Neural cell (in vitro differentiated cells): Measurements from ENCODE around the gene ZNRF1. TPM values are rescaled to one million over a fixed set of nuclear protein-coding genes. Genes with fewer than 3 reads are reported as not detected.
A peak's percentile ranks its signal among the peaks of the same experiment; 100 is the strongest.

Experiments
- H2AFZ ChIP-seq: fragments of 200-600, 300-800 bp; sonication (generic), shearing (Covaris generic); 2 replicates; pipeline ENCODE4 v1.6.0; 2014; ENCODE audit warnings: low read depth, mild to moderate bottlenecking, antibody characterized with exemption, low read length, moderate library complexity
- H3F3A ChIP-seq: fragments of 200-600 bp; shearing (Covaris generic); 2 replicates; pipeline ENCODE4 v1.6.1; 2016; ENCODE audit warnings: mild to moderate bottlenecking, moderate library complexity, mixed read lengths, antibody characterized with exemption, low read length; ENCODE audit not compliant: insufficient read depth, poor library complexity, severe bottlenecking
- H3K27ac ChIP-seq: fragments of 200-600, 300-800 bp; sonication (generic), shearing (Covaris generic); 2 replicates; pipeline ENCODE4 v1.5.1; 2014; ENCODE audit warnings: mild to moderate bottlenecking, low read length, moderate library complexity
- H3K27me3 ChIP-seq: fragments of 300-800, 200-600 bp; sonication (generic), shearing (Covaris generic); 2 replicates; pipeline ENCODE4 v1.6.0; 2014; ENCODE audit warnings: mild to moderate bottlenecking, low read depth, low read length, moderate library complexity; ENCODE audit not compliant: insufficient read depth
- H3K36me3 ChIP-seq: fragments of 300-800, 200-600 bp; sonication (generic), shearing (Covaris generic); 2 replicates; pipeline ENCODE4 v1.5.1; 2014; ENCODE audit warnings: mild to moderate bottlenecking, antibody characterized with exemption, low read length, moderate library complexity; ENCODE audit not compliant: insufficient read depth
- H3K4me2 ChIP-seq: fragments of 300-800, 200-600 bp; sonication (generic), shearing (Covaris generic); 2 replicates; pipeline ENCODE4 v1.6.0; 2014; ENCODE audit warnings: mild to moderate bottlenecking, low read length
- H3K4me3 ChIP-seq: fragments of 300-800, 200-600 bp; sonication (generic), shearing (Covaris generic); 2 replicates; pipeline ENCODE4 v1.5.1; 2014; ENCODE audit warnings: mild to moderate bottlenecking, low read length, moderate library complexity
- H3K79me2 ChIP-seq: fragments of 200-600 bp; shearing (Covaris generic); replicated peaks from 2 replicates; pipeline ENCODE4 v1.6.0; 2014; ENCODE audit warnings: mild to moderate bottlenecking, low read length, moderate library complexity; ENCODE audit not compliant: insufficient read depth
- H3K9ac ChIP-seq: fragments of 300-800, 200-600 bp; sonication (generic), shearing (Covaris generic); 2 replicates; pipeline ENCODE4 v1.6.1; 2016; ENCODE audit warnings: mild to moderate bottlenecking, low read length, mixed read lengths
- H3K9me2 ChIP-seq: fragments of 200-600 bp; shearing (Covaris generic); 2 replicates; pipeline ENCODE4 v1.6.1; 2016; ENCODE audit warnings: mild to moderate bottlenecking, low read length, mixed read lengths; ENCODE audit not compliant: insufficient read depth
- H3K9me3 ChIP-seq: fragments of 200-600, 300-800 bp; sonication (generic), shearing (Covaris generic); 2 replicates; pipeline ENCODE4 v1.6.1; 2016; ENCODE audit warnings: mild to moderate bottlenecking, mixed run types, low read length, moderate library complexity, mixed read lengths
- H4K20me1 ChIP-seq: fragments of 200-600 bp; shearing (Covaris generic); 2 replicates; pipeline ENCODE4 v1.6.1; 2016; ENCODE audit warnings: mild to moderate bottlenecking, mixed run types; ENCODE audit not compliant: insufficient read depth
- CTCF ChIP-seq: fragments of 450-650 bp; IDR thresholded peaks from 2 replicates; pipeline ENCODE4 v1.5.1; 2014; ENCODE audit warnings: antibody characterized with exemption, mild to moderate bottlenecking, moderate library complexity; ENCODE audit not compliant: poor library complexity, severe bottlenecking
- EP300 ChIP-seq: fragments of 450-650 bp; conservative IDR thresholded peaks from 2 replicates; pipeline ENCODE4 v1.6.1; 2014; ENCODE audit warnings: antibody characterized with exemption, mild to moderate bottlenecking, moderate library complexity; ENCODE audit not compliant: poor library complexity, severe bottlenecking
- EZH2 ChIP-seq: fragments of 200-600, 300-800 bp; shearing (Covaris generic), sonication (generic); IDR thresholded peaks from 2 replicates; pipeline ENCODE4 v1.6.1; 2014; ENCODE audit warnings: antibody characterized with exemption, low read length, borderline replicate concordance, mild to moderate bottlenecking; ENCODE audit not compliant: insufficient read depth, poor library complexity, severe bottlenecking
- MXI1 ChIP-seq: fragments of 450-650 bp; conservative IDR thresholded peaks from 2 replicates; pipeline ENCODE4 v1.6.1; 2014; ENCODE audit warnings: antibody characterized with exemption, mild to moderate bottlenecking; ENCODE audit not compliant: poor library complexity, severe bottlenecking
- POLR2AphosphoS5 ChIP-seq: IDR thresholded peaks from 2 replicates; pipeline ENCODE4 v1.6.1; 2012
- RAD21 ChIP-seq: fragments of 450-650 bp; conservative IDR thresholded peaks from 2 replicates; pipeline ENCODE4 v1.6.1; 2014; ENCODE audit warnings: antibody characterized with exemption, mild to moderate bottlenecking, moderate library complexity
- REST ChIP-seq: IDR thresholded peaks from 2 replicates; pipeline ENCODE4 v1.6.1; 2012; ENCODE audit warnings: borderline replicate concordance
- SMC3 ChIP-seq: fragments of 450-650 bp; conservative IDR thresholded peaks from 2 replicates; pipeline ENCODE4 v1.6.1; 2014; ENCODE audit warnings: antibody characterized with exemption, mild to moderate bottlenecking, moderate library complexity; ENCODE audit not compliant: poor library complexity
- TAF1 ChIP-seq: IDR thresholded peaks from 2 replicates; pipeline ENCODE4 v1.6.1; 2012; ENCODE audit warnings: low read depth
- polyA plus RNA-seq: library from polyadenylated mRNA; depleted of rRNA; stranded (reverse); fragments of >200 nt; gene quantifications from 2 replicates; pipeline ENCODE4 v1.2.3, GENCODE V29; 2014

Gene ZNRF1
- polyA plus RNA-seq, 1 donor from 2014 or later, result 31.6 TPM

GRCh38 chr16:74999219-74999608, 390 bp downstream of the ZNRF1 start:
- peaks cover 51% of the 10 kb centered on the region for H3K79me2 ChIP-seq
- H3K27ac ChIP-seq, result peak overlapping the region; percentile 88
- no peaks in the 10 kb centered on the region for H3K27me3 ChIP-seq
- H3K9ac ChIP-seq, result peak overlapping the region; percentile 92
- peaks cover 4% of the 10 kb centered on the region for H3F3A ChIP-seq
- no peaks in the 10 kb centered on the region for H3K9me3 ChIP-seq
- peak overlapping the region; percentile 21 for H2AFZ ChIP-seq
- peak overlapping the region; percentile 98 for H3K4me3 ChIP-seq
- H3K4me2 ChIP-seq, result no peak overlapping the region
- H4K20me1 ChIP-seq, result peaks cover 42% of the 10 kb centered on the region
- H3K36me3 ChIP-seq, result peaks cover 7% of the 10 kb centered on the region
- H3K9me2 ChIP-seq, result no peaks in the 10 kb centered on the region
- TF ChIP-seq REST (no peak), CTCF (no peak), EP300 (no peak), TAF1 (no peak), MXI1 (no peak), EZH2 (no peak), SMC3 (no peak), RAD21 (no peak), POLR2AphosphoS5 (no peak)

GRCh38 chr16:74999609-75000480, 1.0 kb downstream of the ZNRF1 start:
- H3K27ac ChIP-seq, result peak overlapping the region; percentile 88
- H3K9me3 ChIP-seq, result no peaks in the 10 kb centered on the region
- H3K79me2 ChIP-seq, result peaks cover 57% of the 10 kb centered on the region
- H4K20me1 ChIP-seq, result peaks cover 48% of the 10 kb centered on the region
- peaks cover 4% of the 10 kb centered on the region for H3F3A ChIP-seq
- no peaks in the 10 kb centered on the region for H3K9me2 ChIP-seq
- peak overlapping the region; percentile 75 for H3K4me2 ChIP-seq
- H3K27me3 ChIP-seq, result no peaks in the 10 kb centered on the region
- TF ChIP-seq SMC3, result no peak
- TF ChIP-seq REST, result peak; percentile 34
- TF ChIP-seq MXI1, result peak; percentile 95
- no peak for TF ChIP-seq EZH2
- peak; percentile 55 for TF ChIP-seq CTCF
- no peak for TF ChIP-seq RAD21
- TF ChIP-seq POLR2AphosphoS5, result peak; percentile 28
- TF ChIP-seq TAF1, result peak; percentile 54
- TF ChIP-seq EP300, result no peak
- H3K4me3 ChIP-seq, result peak overlapping the region; percentile 98
- peak overlapping the region; percentile 21 for H2AFZ ChIP-seq
- peak overlapping the region; percentile 92 for H3K9ac ChIP-seq
- peaks cover 7% of the 10 kb centered on the region for H3K36me3 ChIP-seq
